ENCODE measurements around the gene ZBTB20.

DNA sequence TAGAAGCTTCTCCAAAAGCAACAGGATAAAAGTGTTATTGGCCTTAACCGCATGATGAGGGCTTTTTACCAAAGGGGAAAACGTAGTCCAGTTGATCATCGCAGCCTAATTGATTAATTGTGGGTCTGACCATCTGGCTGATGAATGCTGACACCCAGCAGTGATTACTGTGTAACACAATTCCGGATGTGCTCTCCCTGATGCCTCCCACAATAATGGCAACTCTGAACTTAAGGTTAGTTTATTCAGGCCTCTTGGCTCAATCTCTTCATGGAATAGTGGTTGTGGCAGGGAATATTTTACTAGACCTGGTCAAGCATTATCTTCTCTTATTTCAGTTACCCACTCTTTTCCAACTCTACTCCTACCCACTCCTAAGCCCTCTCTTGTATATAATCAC is 520.3 kb downstream of the ZBTB20 start:
- TF ChIP-seq, protein P1, sequence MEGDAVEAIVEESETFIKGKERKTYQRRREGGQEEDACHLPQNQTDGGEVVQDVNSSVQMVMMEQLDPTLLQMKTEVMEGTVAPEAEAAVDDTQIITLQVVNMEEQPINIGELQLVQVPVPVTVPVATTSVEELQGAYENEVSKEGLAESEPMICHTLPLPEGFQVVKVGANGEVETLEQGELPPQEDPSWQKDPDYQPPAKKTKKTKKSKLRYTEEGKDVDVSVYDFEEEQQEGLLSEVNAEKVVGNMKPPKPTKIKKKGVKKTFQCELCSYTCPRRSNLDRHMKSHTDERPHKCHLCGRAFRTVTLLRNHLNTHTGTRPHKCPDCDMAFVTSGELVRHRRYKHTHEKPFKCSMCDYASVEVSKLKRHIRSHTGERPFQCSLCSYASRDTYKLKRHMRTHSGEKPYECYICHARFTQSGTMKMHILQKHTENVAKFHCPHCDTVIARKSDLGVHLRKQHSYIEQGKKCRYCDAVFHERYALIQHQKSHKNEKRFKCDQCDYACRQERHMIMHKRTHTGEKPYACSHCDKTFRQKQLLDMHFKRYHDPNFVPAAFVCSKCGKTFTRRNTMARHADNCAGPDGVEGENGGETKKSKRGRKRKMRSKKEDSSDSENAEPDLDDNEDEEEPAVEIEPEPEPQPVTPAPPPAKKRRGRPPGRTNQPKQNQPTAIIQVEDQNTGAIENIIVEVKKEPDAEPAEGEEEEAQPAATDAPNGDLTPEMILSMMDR (IDR thresholded peaks at IDR 0.05) = no peak
- TF ChIP-seq POLR2AphosphoS5 (IDR thresholded peaks at IDR 0.05) = no peak
